NCI-H187 treated with DMSO at 0.1 percent for 48 hours (cell line): Measurements from ENCODE around the gene LIG1.
"Not testable (repeated sequence)": the region's sequence is repeated elsewhere in the genome, so short reads cannot be mapped to it uniquely, and the experiment has no call there.

Experiments used
- DNase-seq: peaks from one replicate; lab custom pipeline; 2025; lab: John Stamatoyannopoulos, UW

Gene LIG1

DNA sequence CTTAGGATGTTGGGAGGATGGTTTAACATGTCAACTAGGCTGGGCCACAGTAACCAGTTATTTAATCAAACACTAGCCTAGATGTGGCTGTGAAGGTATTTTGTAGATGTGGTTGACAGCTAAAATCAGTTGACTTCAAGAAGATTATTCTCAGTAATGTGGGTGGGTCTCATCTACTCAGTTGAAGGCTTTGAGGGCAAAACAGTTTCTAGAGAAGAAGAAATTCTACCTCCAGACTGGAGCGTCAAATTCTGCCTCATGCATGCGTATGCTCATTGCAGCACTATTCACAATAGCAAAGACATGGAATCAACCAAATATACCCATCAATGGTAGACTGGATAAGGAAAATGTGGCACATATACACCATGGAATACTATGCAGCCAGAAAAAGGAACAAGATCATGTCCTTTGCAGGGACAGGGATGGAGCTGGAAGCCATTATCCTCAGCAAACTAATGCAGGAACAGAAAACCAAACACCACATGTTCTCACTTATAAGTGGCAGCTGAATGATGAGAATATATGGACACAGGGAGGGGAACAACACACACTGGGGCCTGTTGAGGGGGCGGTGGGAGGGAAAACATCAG is 99.9 kb downstream of the LIG1 start:
- DNase-seq: not testable (repeated sequence)

DNA sequence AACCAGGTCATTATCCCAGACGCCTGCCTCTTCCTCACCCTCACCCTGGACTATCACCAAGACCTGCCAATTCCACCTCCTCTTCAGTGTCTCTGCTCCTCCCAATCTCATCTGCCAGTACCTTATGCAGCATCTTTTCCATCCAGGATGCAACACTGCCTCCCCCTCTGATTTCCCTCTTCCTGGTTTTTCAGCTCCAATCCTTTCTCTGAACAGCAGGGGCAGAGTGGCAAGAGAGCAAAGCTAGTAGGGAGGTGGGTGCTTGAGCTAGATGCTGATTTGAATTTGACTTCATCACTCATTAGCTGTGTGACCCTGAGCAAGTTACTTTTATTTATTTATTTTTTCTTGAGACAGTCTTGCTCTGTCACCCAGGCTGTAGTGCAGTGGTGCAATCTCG is 100.7 kb downstream of the LIG1 start:
- DNase-seq: no peak
